RWPE2 (cell line): ENCODE data around the gene PTPRM.
A peak's percentile ranks its signal among the peaks of the same experiment; 100 is the strongest.

Experiments used
- ATAC-seq: fragments of 200-7000 bp; cut with Tn5 transposase; 3 replicates; pipeline ENCODE4 v1.9.1; 2021; ENCODE audit warnings: low read depth
- DNase-seq: peaks from one replicate; pipeline ENCODE4 v3.0.0-alpha.2; 2020; ENCODE audit warnings: low spot score
- H3K27ac ChIP-seq: fragments of 450-650 bp; 2 replicates; pipeline ENCODE4 v1.5.1; 2017; ENCODE audit warnings: mild to moderate bottlenecking; ENCODE audit not compliant: poor library complexity, severe bottlenecking
- H3K27me3 ChIP-seq: fragments of 250-450 bp; sonication (Bioruptor Pico); 2 replicates; pipeline ENCODE4 v1.5.1; 2021; ENCODE audit warnings: mild to moderate bottlenecking, moderate library complexity; ENCODE audit not compliant: insufficient read depth, poor library complexity, severe bottlenecking
- H3K36me3 ChIP-seq: fragments of 250-450 bp; sonication (Bioruptor Pico); 2 replicates; pipeline ENCODE4 v1.5.1; 2020; ENCODE audit warnings: low read depth, mild to moderate bottlenecking, moderate library complexity
- H3K4me1 ChIP-seq: fragments of 250-450 bp; sonication (Bioruptor Pico); 2 replicates; pipeline ENCODE4 v1.5.1; 2021; ENCODE audit warnings: mild to moderate bottlenecking, moderate library complexity; ENCODE audit not compliant: insufficient read depth, poor library complexity, severe bottlenecking
- H3K4me3 ChIP-seq: fragments of 250-450 bp; sonication (Bioruptor Pico); 2 replicates; pipeline ENCODE4 v1.5.1; 2021; ENCODE audit warnings: mild to moderate bottlenecking, moderate library complexity; ENCODE audit not compliant: severe bottlenecking
- H3K9me3 ChIP-seq: fragments of 250-450 bp; sonication (Bioruptor Pico); 2 replicates; pipeline ENCODE4 v1.5.1; 2021; ENCODE audit warnings: mild to moderate bottlenecking, moderate library complexity; ENCODE audit not compliant: severe bottlenecking
- CTCF ChIP-seq: fragments of 450-650 bp; IDR thresholded peaks from one replicate; pipeline ENCODE4 v1.5.1; 2017; ENCODE audit warnings: mild to moderate bottlenecking, moderate library complexity; ENCODE audit not compliant: poor library complexity, severe bottlenecking

PTPRM gene

GRCh38 chr18:7918701-7919100 is 351.6 kb downstream of the PTPRM start:
- H3K27ac ChIP-seq, result no peak overlapping the region

GRCh38 chr18:7919565-7919964 is 352.4 kb downstream of the PTPRM start:
- Histone ChIP-seq H3K4me1 (peaks cover 32% of the 10 kb centered on the region), H3K4me3 (no peak overlapping the region), H3K36me3 (peaks cover 10% of the 10 kb centered on the region; the same call in 1 of the 2 replicates), H3K9me3 (peaks cover 6% of the 10 kb centered on the region), H3K27ac (no peak overlapping the region), H3K27me3 (no peaks in the 10 kb centered on the region)
- TF ChIP-seq CTCF, result no peak
- ATAC-seq (no peak), DNase-seq (no peak)

More at GRCh38 chr18:7918701-7919100, 351.6 kb downstream of the PTPRM start:
- Histone ChIP-seq H3K4me1 (peaks cover 31% of the 10 kb centered on the region), H3K9me3 (peaks cover 6% of the 10 kb centered on the region), H3K27me3 (no peaks in the 10 kb centered on the region), H3K4me3 (no peak overlapping the region), H3K36me3 (peaks cover 10% of the 10 kb centered on the region; the same call in 1 of the 2 replicates)
- DNase-seq (no peak), ATAC-seq (no peak)
- TF ChIP-seq CTCF, result no peak

GRCh38 chr18:7921938-7922587 is 354.9 kb downstream of the PTPRM start:
- Histone ChIP-seq H3K4me3 (no peak overlapping the region), H3K9me3 (peaks cover 6% of the 10 kb centered on the region), H3K27ac (peak overlapping the region; percentile 97), H3K4me1 (peaks cover 32% of the 10 kb centered on the region), H3K36me3 (peaks cover 10% of the 10 kb centered on the region; the same call in 1 of the 2 replicates), H3K27me3 (no peaks in the 10 kb centered on the region)
- ATAC-seq (peak; percentile 71), DNase-seq (no peak)
- TF ChIP-seq CTCF, result no peak

DNA sequence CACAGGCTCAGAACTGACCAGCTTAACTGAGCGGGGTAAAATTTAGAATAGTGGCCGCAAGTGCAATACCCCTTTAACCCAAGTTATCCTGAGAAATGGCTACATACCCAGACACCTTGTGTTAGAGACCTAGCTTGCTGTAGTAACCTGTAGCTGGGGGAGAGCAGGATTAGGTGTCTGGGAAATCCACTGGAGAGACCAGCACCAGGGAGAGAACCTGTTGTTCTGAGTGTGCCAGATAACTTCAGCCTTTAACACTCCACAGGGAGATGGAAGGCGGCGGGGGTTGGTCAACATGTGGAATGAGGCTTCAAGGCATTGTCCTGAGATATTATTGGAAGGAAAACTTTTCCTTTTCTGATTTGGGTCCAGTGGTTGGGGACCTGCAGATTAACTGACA is 356.0 kb downstream of the PTPRM start:
- no peak for TF ChIP-seq CTCF
- Histone ChIP-seq H3K4me1 (peaks cover 32% of the 10 kb centered on the region), H3K27me3 (no peaks in the 10 kb centered on the region), H3K27ac (peak overlapping the region; percentile 97), H3K4me3 (no peak overlapping the region), H3K9me3 (peaks cover 6% of the 10 kb centered on the region), H3K36me3 (peaks cover 10% of the 10 kb centered on the region; the same call in 1 of the 2 replicates)
- DNase-seq (no peak), ATAC-seq (0 out of 3 replicates have a peak, but pooled peaks have one; percentile 28)

DNA sequence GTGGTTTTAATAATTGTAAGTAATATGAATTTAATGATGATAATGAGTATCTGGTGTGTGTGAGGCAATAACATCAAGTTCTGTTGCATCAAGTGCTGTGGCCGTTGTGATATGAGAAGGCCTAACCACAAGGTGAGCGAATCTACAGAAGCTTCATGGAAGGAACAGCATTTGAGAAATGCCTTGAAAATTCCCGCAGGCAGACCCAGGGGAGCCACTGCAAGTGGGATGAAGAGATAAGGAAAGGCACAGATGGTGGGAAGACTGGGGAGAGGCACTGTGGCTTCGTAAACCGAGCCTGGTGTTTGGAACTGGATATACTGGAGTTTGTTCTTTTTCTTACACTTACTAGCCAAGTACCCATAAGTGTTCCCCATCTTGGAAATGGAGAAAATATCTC is 357.5 kb downstream of the PTPRM start:
- H3K27ac ChIP-seq, result no peak overlapping the region
- H3K4me1 ChIP-seq, result peaks cover 32% of the 10 kb centered on the region
- peaks cover 6% of the 10 kb centered on the region for H3K9me3 ChIP-seq
- no peak for ATAC-seq
- no peak overlapping the region for H3K4me3 ChIP-seq
- H3K36me3 ChIP-seq, result peaks cover 10% of the 10 kb centered on the region; the same call in 1 of the 2 replicates
- H3K27me3 ChIP-seq, result no peaks in the 10 kb centered on the region
- DNase-seq, result no peak
- no peak for TF ChIP-seq CTCF
